ENCODE measurements around the gene MARF1. TPM values are rescaled to one million over a fixed set of nuclear protein-coding genes. Genes with fewer than 3 reads are reported as not detected.
A peak's percentile ranks its signal among the peaks of the same experiment; 100 is the strongest.

Gene MARF1
- polyA plus RNA-seq, 1 donor (not counting 4 experiments of a cell fraction or from before 2014, with no cell fraction given) = 12.5 TPM

- H3K4me3 ChIP-seq (ENCODE audit: control insufficient read depth in 2 of 3, extremely low read depth in 1 of 3, insufficient read depth in 2 of 3, low read depth in 1 of 3, low read length in 3 of 3) = no peak overlapping the region
- no peaks in the 10 kb centered on the region for H4K20me1 ChIP-seq (ENCODE audit: control insufficient read depth, extremely low read depth, insufficient read depth, low read length)
- H3K27ac ChIP-seq (ENCODE audit: control insufficient read depth, insufficient read depth, low read length) = no peak overlapping the region
- peaks cover 3 to 14% of the 10 kb centered on the region in 2 experiments for H3K36me3 ChIP-seq (ENCODE audit: control insufficient read depth in 2 of 2, extremely low read depth in 1 of 2, insufficient read depth in 2 of 2, low read length in 2 of 2)
- no peaks in the 10 kb centered on the region for H3K9me3 ChIP-seq (ENCODE audit: control insufficient read depth, low read depth, low read length)
- H3K9ac ChIP-seq (ENCODE audit: control insufficient read depth, extremely low read depth, insufficient read depth, low read length) = no peak overlapping the region
- no peak for DNase-seq (ENCODE audit: low read depth, low spot score)
- peaks cover 25% of the 10 kb centered on the region for H3K4me1 ChIP-seq (ENCODE audit: control insufficient read depth, extremely low read depth, insufficient read depth, low read length)
- dilution Hi-C loops (cut with MboI; ENCODE audit: extremely low pct_ligation_motif_present, low sequenced_read_pairs) = no loop called here
- no peaks in the 10 kb centered on the region for H3K79me2 ChIP-seq (ENCODE audit: control insufficient read depth, insufficient read depth, low read length)
- H3K9me1 ChIP-seq (ENCODE audit: control insufficient read depth, extremely low read depth, insufficient read depth, low read length) = no peaks in the 10 kb centered on the region
- FAIRE-seq = no peak
- no peak overlapping the region for H3K4me2 ChIP-seq (ENCODE audit: control insufficient read depth, extremely low read depth, insufficient read depth, low read depth, low read length)
- TF ChIP-seq EZH2 (IDR thresholded peaks at IDR 0.05; ENCODE audit: low read length) (no peak), CTCF (optimal IDR thresholded peaks at IDR 0.05 in 1 of 3, IDR thresholded peaks at IDR 0.05 in 1 of 3, conservative IDR thresholded peaks at IDR 0.05 in 1 of 3; ENCODE audit: extremely low read depth in 1 of 3, insufficient read depth in 2 of 3, low read length in 3 of 3) (no peak)
- H2AFZ ChIP-seq (ENCODE audit: control insufficient read depth, low read length) = no peak overlapping the region
- H3K27me3 ChIP-seq (ENCODE audit: control insufficient read depth, extremely low read depth, insufficient read depth, low read length) = no peaks in the 10 kb centered on the region
Measured at GRCh38 chr16:15593235-15593634, 49.7 kb downstream of the MARF1 start.

GRCh38 chr16:15592324-15592723 is 50.6 kb downstream of the MARF1 start:
- DNase-seq (ENCODE audit: low read depth, low spot score) (peak; percentile 28), FAIRE-seq (peak; percentile 26)
- dilution Hi-C loops (cut with MboI; ENCODE audit: extremely low pct_ligation_motif_present, low sequenced_read_pairs) = no loop called here
- Histone ChIP-seq H3K4me2 (ENCODE audit: control insufficient read depth, extremely low read depth, insufficient read depth, low read depth, low read length) (peak overlapping the region; percentile 47), H3K4me1 (ENCODE audit: control insufficient read depth, extremely low read depth, insufficient read depth, low read length) (peaks cover 25% of the 10 kb centered on the region), H3K9ac (ENCODE audit: control insufficient read depth, extremely low read depth, insufficient read depth, low read length) (peak overlapping the region; percentile 40), H3K79me2 (ENCODE audit: control insufficient read depth, insufficient read depth, low read length) (no peaks in the 10 kb centered on the region), H3K9me1 (ENCODE audit: control insufficient read depth, extremely low read depth, insufficient read depth, low read length) (no peaks in the 10 kb centered on the region), H3K27me3 (ENCODE audit: control insufficient read depth, extremely low read depth, insufficient read depth, low read length) (no peaks in the 10 kb centered on the region), H3K27ac (ENCODE audit: control insufficient read depth, insufficient read depth, low read length) (peak overlapping the region; percentile 77), H3K4me3 (ENCODE audit: control insufficient read depth in 2 of 3, extremely low read depth in 1 of 3, insufficient read depth in 2 of 3, low read depth in 1 of 3, low read length in 3 of 3) (no peak overlapping the region), H3K36me3 (ENCODE audit: control insufficient read depth in 2 of 2, extremely low read depth in 1 of 2, insufficient read depth in 2 of 2, low read length in 2 of 2) (peaks cover 7 to 8% of the 10 kb centered on the region in 2 experiments), H3K9me3 (ENCODE audit: control insufficient read depth, low read depth, low read length) (no peaks in the 10 kb centered on the region), H2AFZ (ENCODE audit: control insufficient read depth, low read length) (peak overlapping the region; percentile 75), H4K20me1 (ENCODE audit: control insufficient read depth, extremely low read depth, insufficient read depth, low read length) (no peaks in the 10 kb centered on the region)
- TF ChIP-seq CTCF (optimal IDR thresholded peaks at IDR 0.05 in 1 of 3, IDR thresholded peaks at IDR 0.05 in 1 of 3, conservative IDR thresholded peaks at IDR 0.05 in 1 of 3; ENCODE audit: extremely low read depth in 1 of 3, insufficient read depth in 2 of 3, low read length in 3 of 3) = peak in 1 of 3 experiments; percentile 11
- TF ChIP-seq EZH2 (IDR thresholded peaks at IDR 0.05; ENCODE audit: low read length) = no peak
